GM06990 (cell line): ENCODE results near the gene ABCC11.

Source experiments
- DNase-seq: peaks from one replicate; pipeline ENCODE4 v3.0.0-alpha.2; 2011; ENCODE audit not compliant: insufficient read length; ENCODE audit errors: extremely low read depth
- H3K27me3 ChIP-seq: replicated peaks from 2 replicates; pipeline ENCODE4 v1.6.0; 2011; ENCODE audit warnings: low read length; ENCODE audit not compliant: control insufficient read depth, insufficient read depth
- H3K36me3 ChIP-seq: 2 replicates; pipeline ENCODE4 v1.5.1; 2011; ENCODE audit warnings: low read length; ENCODE audit not compliant: control insufficient read depth, insufficient read depth
- H3K4me3 ChIP-seq: replicated peaks from 2 replicates; pipeline ENCODE4 v1.5.1; 2011; ENCODE audit warnings: low read depth, mild to moderate bottlenecking, control low read depth, low read length
- TF ChIP-seq, protein P1 (sequence below): IDR thresholded peaks from 2 replicates; pipeline ENCODE4 v1.5.1; 2011; ENCODE audit warnings: low read length, control low read depth, mild to moderate bottlenecking, inconsistent platforms; ENCODE audit not compliant: insufficient read depth, poor library complexity, severe bottlenecking

ABCC11 gene

GRCh38 chr16:48146710-48147109 is 100.6 kb downstream of the ABCC11 start:
- no peak for DNase-seq
- no peaks in the 10 kb centered on the region for H3K36me3 ChIP-seq
- no peaks in the 10 kb centered on the region for H3K27me3 ChIP-seq
- no peak overlapping the region for H3K4me3 ChIP-seq
- TF ChIP-seq, protein P1, sequence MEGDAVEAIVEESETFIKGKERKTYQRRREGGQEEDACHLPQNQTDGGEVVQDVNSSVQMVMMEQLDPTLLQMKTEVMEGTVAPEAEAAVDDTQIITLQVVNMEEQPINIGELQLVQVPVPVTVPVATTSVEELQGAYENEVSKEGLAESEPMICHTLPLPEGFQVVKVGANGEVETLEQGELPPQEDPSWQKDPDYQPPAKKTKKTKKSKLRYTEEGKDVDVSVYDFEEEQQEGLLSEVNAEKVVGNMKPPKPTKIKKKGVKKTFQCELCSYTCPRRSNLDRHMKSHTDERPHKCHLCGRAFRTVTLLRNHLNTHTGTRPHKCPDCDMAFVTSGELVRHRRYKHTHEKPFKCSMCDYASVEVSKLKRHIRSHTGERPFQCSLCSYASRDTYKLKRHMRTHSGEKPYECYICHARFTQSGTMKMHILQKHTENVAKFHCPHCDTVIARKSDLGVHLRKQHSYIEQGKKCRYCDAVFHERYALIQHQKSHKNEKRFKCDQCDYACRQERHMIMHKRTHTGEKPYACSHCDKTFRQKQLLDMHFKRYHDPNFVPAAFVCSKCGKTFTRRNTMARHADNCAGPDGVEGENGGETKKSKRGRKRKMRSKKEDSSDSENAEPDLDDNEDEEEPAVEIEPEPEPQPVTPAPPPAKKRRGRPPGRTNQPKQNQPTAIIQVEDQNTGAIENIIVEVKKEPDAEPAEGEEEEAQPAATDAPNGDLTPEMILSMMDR, result no peak

- Histone ChIP-seq H3K4me3 (no peak overlapping the region), H3K27me3 (no peaks in the 10 kb centered on the region), H3K36me3 (no peaks in the 10 kb centered on the region)
- no peak for DNase-seq
- TF ChIP-seq, protein P1, result no peak
These were observed 101.2 kb downstream of the ABCC11 start for GRCh38 chr16:48146131-48146530.

- no peak for DNase-seq
- no peaks in the 10 kb centered on the region for H3K36me3 ChIP-seq
- H3K27me3 ChIP-seq, result no peaks in the 10 kb centered on the region
- no peak overlapping the region for H3K4me3 ChIP-seq
- TF ChIP-seq, protein P1, result no peak
These were observed 103.4 kb downstream of the ABCC11 start for GRCh38 chr16:48143812-48144368.

- DNase-seq, result no peak
- H3K27me3 ChIP-seq, result no peaks in the 10 kb centered on the region; the same call in none of the 2 replicates
- TF ChIP-seq, protein P1, result no peak
These were observed 106.5 kb downstream of the ABCC11 start for GRCh38 chr16:48140821-48141220.

GRCh38 chr16:48139517-48139916 is 107.8 kb downstream of the ABCC11 start:
- no peaks in the 10 kb centered on the region; the same call in none of the 2 replicates for H3K27me3 ChIP-seq
- TF ChIP-seq, protein P1, result no peak
- no peak for DNase-seq
- H3K36me3 ChIP-seq, result no peaks in the 10 kb centered on the region
- no peak overlapping the region for H3K4me3 ChIP-seq

More at GRCh38 chr16:48140821-48141220, 106.5 kb downstream of the ABCC11 start:
- Histone ChIP-seq H3K36me3 (no peaks in the 10 kb centered on the region), H3K4me3 (no peak overlapping the region)

- no peak for DNase-seq
- TF ChIP-seq, protein P1, result no peak
- no peaks in the 10 kb centered on the region for H3K36me3 ChIP-seq
- H3K27me3 ChIP-seq, result no peaks in the 10 kb centered on the region; the same call in none of the 2 replicates
- no peak overlapping the region for H3K4me3 ChIP-seq
These were observed 108.8 kb downstream of the ABCC11 start for GRCh38 chr16:48138543-48138942.
